SK-N-MC (cell line): ENCODE measurements around the gene CAMTA1.

Experiments used
- DNase-seq: peaks from one replicate; pipeline ENCODE4 v3.0.0-alpha.2; 2011; ENCODE audit warnings: low read depth, low spot score
- H3K27ac ChIP-seq: fragments of 200-600 bp; sonication (generic); 2 replicates; pipeline ENCODE4 v1.5.1; 2016; ENCODE audit warnings: mixed run types
- H3K36me3 ChIP-seq: fragments of 200-600 bp; sonication (generic); 2 replicates; pipeline ENCODE4 v1.6.1; 2017; ENCODE audit warnings: antibody characterized with exemption, low read length, mixed read lengths; ENCODE audit not compliant: insufficient read depth
- H3K4me3 ChIP-seq: fragments of 200-600 bp; sonication (generic); 2 replicates; pipeline ENCODE4 v1.5.1; 2016
- H3K9ac ChIP-seq: fragments of 200-600 bp; sonication (generic); 2 replicates; pipeline ENCODE4 v1.8.0; 2017; ENCODE audit warnings: mixed run types, mixed read lengths; ENCODE audit not compliant: insufficient read length
- H3K9me3 ChIP-seq: fragments of 200-600 bp; sonication (generic); 2 replicates; pipeline ENCODE4 v1.6.1; 2017; ENCODE audit warnings: low read depth, mild to moderate bottlenecking, antibody characterized with exemption, low read length, moderate library complexity, mixed read lengths
- EZH2 ChIP-seq: fragments of 200-600 bp; sonication (generic); IDR thresholded peaks from one replicate; pipeline ENCODE4 v1.6.1; 2017; ENCODE audit warnings: antibody characterized with exemption
- FOXP2 ChIP-seq: optimal IDR thresholded peaks from 2 replicates; pipeline ENCODE3; 2011; ENCODE audit warnings: mild to moderate bottlenecking, moderate library complexity; ENCODE audit not compliant: insufficient read depth; ENCODE audit errors: extremely low read length, control extremely low read depth
- POLR2AphosphoS5 ChIP-seq: IDR thresholded peaks from 2 replicates; pipeline ENCODE4 v1.6.1; 2012; ENCODE audit warnings: mild to moderate bottlenecking, low read depth, low read length, borderline replicate concordance

Gene CAMTA1

GRCh38 chr1:7442918-7443317, 657.7 kb downstream of the CAMTA1 start:
- Histone ChIP-seq H3K27ac (no peak overlapping the region), H3K36me3 (no peaks in the 10 kb centered on the region), H3K9me3 (no peaks in the 10 kb centered on the region), H3K4me3 (no peak overlapping the region), H3K9ac (no peak overlapping the region)
- DNase-seq: no peak
- no peak for TF ChIP-seq EZH2
- no peak for TF ChIP-seq POLR2AphosphoS5
- no peak for TF ChIP-seq FOXP2

- Histone ChIP-seq H3K27ac (no peak overlapping the region), H3K36me3 (no peaks in the 10 kb centered on the region), H3K4me3 (no peak overlapping the region), H3K9ac (no peak overlapping the region), H3K9me3 (no peaks in the 10 kb centered on the region)
- no peak for DNase-seq
- TF ChIP-seq POLR2AphosphoS5 (no peak), FOXP2 (no peak), EZH2 (no peak)
Measured at GRCh38 chr1:7444363-7444762, 659.1 kb downstream of the CAMTA1 start.

GRCh38 chr1:7447093-7447492, 661.8 kb downstream of the CAMTA1 start:
- Histone ChIP-seq H3K36me3 (no peaks in the 10 kb centered on the region), H3K27ac (no peak overlapping the region), H3K4me3 (no peak overlapping the region), H3K9me3 (no peaks in the 10 kb centered on the region), H3K9ac (no peak overlapping the region)
- no peak for DNase-seq
- TF ChIP-seq EZH2: no peak
- TF ChIP-seq POLR2AphosphoS5: no peak
- no peak for TF ChIP-seq FOXP2

- no peak for TF ChIP-seq EZH2
- TF ChIP-seq POLR2AphosphoS5: no peak
- no peak for TF ChIP-seq FOXP2
- H3K9me3 ChIP-seq: no peaks in the 10 kb centered on the region
- H3K27ac ChIP-seq: no peak overlapping the region
- H3K9ac ChIP-seq: no peak overlapping the region
- DNase-seq: no peak
- H3K4me3 ChIP-seq: no peak overlapping the region
- no peaks in the 10 kb centered on the region for H3K36me3 ChIP-seq
Measured at GRCh38 chr1:7447736-7448135, 662.5 kb downstream of the CAMTA1 start.

GRCh38 chr1:7448986-7449385, 663.7 kb downstream of the CAMTA1 start:
- H3K9ac ChIP-seq: no peak overlapping the region
- H3K27ac ChIP-seq: no peak overlapping the region
- TF ChIP-seq POLR2AphosphoS5 (no peak), FOXP2 (no peak), EZH2 (no peak)
- H3K4me3 ChIP-seq: no peak overlapping the region
- H3K9me3 ChIP-seq: no peaks in the 10 kb centered on the region
- H3K36me3 ChIP-seq: no peaks in the 10 kb centered on the region
- DNase-seq: no peak

GRCh38 chr1:7449750-7450149, 664.5 kb downstream of the CAMTA1 start:
- TF ChIP-seq POLR2AphosphoS5: no peak
- no peak for TF ChIP-seq EZH2
- TF ChIP-seq FOXP2: no peak
- Histone ChIP-seq H3K9me3 (no peaks in the 10 kb centered on the region), H3K9ac (no peak overlapping the region), H3K36me3 (no peaks in the 10 kb centered on the region), H3K27ac (no peak overlapping the region), H3K4me3 (no peak overlapping the region)
- no peak for DNase-seq

- Histone ChIP-seq H3K27ac (no peak overlapping the region), H3K9ac (no peak overlapping the region), H3K36me3 (no peaks in the 10 kb centered on the region), H3K4me3 (no peak overlapping the region), H3K9me3 (no peaks in the 10 kb centered on the region)
- no peak for TF ChIP-seq FOXP2
- no peak for DNase-seq
Measured at GRCh38 chr1:7450838-7451237, 665.6 kb downstream of the CAMTA1 start.

- no peaks in the 10 kb centered on the region for H3K9me3 ChIP-seq
- DNase-seq: no peak
- no peaks in the 10 kb centered on the region for H3K36me3 ChIP-seq
- no peak overlapping the region for H3K4me3 ChIP-seq
- no peak overlapping the region for H3K9ac ChIP-seq
- TF ChIP-seq POLR2AphosphoS5: no peak
- no peak overlapping the region for H3K27ac ChIP-seq
Measured at GRCh38 chr1:7453038-7453437, 667.8 kb downstream of the CAMTA1 start.

- H3K36me3 ChIP-seq: no peaks in the 10 kb centered on the region
- H3K27ac ChIP-seq: no peak overlapping the region
- no peaks in the 10 kb centered on the region for H3K9me3 ChIP-seq
- no peak overlapping the region for H3K4me3 ChIP-seq
- no peak overlapping the region for H3K9ac ChIP-seq
- no peak for TF ChIP-seq EZH2
- no peak for TF ChIP-seq FOXP2
- no peak for TF ChIP-seq POLR2AphosphoS5
- DNase-seq: no peak
Measured at GRCh38 chr1:7454052-7454815, 669.0 kb downstream of the CAMTA1 start.
